IgD-negative memory B cell (primary cell): Measurements from ENCODE around the gene MAP3K13. TPM values are rescaled to one million over a fixed set of nuclear protein-coding genes. Genes with fewer than 3 reads are reported as not detected.

Experiments
- H3K27ac Mint-ChIP-seq, 3 donors: one replicate each; pipeline ENCODE4 v1.8.0; 2020 to 2022; ENCODE audit warnings: mild to moderate bottlenecking in 3 of 3, mixed read lengths in 3 of 3, moderate library complexity in 1 of 3
- H3K27me3 Mint-ChIP-seq: one replicate; pipeline ENCODE4 v1.8.0; 2021; ENCODE audit warnings: mixed read lengths
- H3K36me3 Mint-ChIP-seq: one replicate; pipeline ENCODE4 v1.8.0; 2020; ENCODE audit warnings: mild to moderate bottlenecking, mixed read lengths
- H3K4me1 Mint-ChIP-seq, 3 donors: one replicate each; pipeline ENCODE4 v1.8.0; 2020 to 2022; ENCODE audit warnings: mixed read lengths in 3 of 3, mild to moderate bottlenecking in 1 of 3
- H3K4me3 Mint-ChIP-seq, 4 donors: one replicate each; pipeline ENCODE4 v1.8.0; 2020 to 2022; ENCODE audit warnings: mild to moderate bottlenecking in 4 of 4, mixed read lengths in 4 of 4, moderate library complexity in 3 of 4
- H3K9me3 Mint-ChIP-seq, 3 donors: one replicate each; pipeline ENCODE4 v1.8.0; 2020 to 2021; ENCODE audit warnings: mixed read lengths in 3 of 3, mild to moderate bottlenecking in 1 of 3
- polyA plus RNA-seq: library from polyadenylated mRNA; unstranded; fragments of 300-500 nt; fragmentation: Illumina TruSeq; gene quantifications from one replicate; pipeline ENCODE4 v1.2.3, GENCODE V29; 2021

Gene MAP3K13, protein sequence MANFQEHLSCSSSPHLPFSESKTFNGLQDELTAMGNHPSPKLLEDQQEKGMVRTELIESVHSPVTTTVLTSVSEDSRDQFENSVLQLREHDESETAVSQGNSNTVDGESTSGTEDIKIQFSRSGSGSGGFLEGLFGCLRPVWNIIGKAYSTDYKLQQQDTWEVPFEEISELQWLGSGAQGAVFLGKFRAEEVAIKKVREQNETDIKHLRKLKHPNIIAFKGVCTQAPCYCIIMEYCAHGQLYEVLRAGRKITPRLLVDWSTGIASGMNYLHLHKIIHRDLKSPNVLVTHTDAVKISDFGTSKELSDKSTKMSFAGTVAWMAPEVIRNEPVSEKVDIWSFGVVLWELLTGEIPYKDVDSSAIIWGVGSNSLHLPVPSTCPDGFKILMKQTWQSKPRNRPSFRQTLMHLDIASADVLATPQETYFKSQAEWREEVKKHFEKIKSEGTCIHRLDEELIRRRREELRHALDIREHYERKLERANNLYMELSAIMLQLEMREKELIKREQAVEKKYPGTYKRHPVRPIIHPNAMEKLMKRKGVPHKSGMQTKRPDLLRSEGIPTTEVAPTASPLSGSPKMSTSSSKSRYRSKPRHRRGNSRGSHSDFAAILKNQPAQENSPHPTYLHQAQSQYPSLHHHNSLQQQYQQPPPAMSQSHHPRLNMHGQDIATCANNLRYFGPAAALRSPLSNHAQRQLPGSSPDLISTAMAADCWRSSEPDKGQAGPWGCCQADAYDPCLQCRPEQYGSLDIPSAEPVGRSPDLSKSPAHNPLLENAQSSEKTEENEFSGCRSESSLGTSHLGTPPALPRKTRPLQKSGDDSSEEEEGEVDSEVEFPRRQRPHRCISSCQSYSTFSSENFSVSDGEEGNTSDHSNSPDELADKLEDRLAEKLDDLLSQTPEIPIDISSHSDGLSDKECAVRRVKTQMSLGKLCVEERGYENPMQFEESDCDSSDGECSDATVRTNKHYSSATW
- polyA plus RNA-seq, result 53.4 TPM

DNA sequence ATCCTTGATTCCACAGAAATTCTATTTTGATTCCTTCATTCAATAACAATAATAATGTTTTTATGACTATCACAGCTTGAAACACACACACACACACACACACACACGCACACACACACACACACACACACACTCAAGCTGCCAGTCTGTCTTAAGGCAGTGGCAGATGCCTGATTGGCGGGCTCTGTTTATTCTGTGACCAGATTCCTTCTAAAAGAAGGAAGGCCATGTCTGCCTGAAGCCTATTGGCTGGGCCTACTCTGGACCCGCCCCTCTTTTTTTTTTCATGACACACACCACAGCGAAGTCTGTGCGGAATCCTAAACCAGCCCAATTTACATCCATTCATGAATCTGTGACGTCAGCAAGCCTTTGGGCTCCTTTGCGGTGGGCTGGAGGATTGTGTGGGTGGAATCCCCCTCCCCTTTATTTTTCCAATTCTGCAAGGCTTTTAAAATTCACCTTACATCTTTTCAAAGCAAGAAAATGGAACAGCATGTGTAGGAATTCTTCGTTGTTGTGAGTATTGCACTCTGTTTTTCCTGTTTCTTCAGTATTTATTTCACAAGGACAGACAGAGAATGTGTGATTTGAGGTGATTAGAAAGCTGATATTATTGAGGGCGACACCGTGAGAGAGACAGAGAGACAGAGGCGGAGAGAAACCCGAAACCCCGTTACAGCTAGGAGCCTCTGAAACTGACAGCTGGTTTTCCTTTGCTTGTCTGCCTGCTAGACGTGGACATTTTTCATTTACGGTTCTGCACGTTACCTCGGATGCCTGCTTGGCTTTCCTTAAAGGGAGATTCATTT lies at the start of gene MAP3K13:
Gene MAP3K13 (plus strand): TSS at position 287 of the 812 bp plus-strand sequence. CDS start 65,446 bp downstream, outside the sequence.
- peak within 1 kb of the TSS in 1 of 3 donors; percentile 16 for H3K27ac Mint-ChIP-seq
- peaks cover 6 to 9% (median 8%) of the 10 kb centered on the region in 3 donors for H3K4me1 Mint-ChIP-seq
- H3K27me3 Mint-ChIP-seq, result peaks cover 21% of the 10 kb centered on the region
- peak within 1 kb of the TSS; percentile 76 to 93 (median 84) for H3K4me3 Mint-ChIP-seq
- peaks cover 3% of the 10 kb centered on the region for H3K36me3 Mint-ChIP-seq
- no peaks in the 10 kb centered on the region for H3K9me3 Mint-ChIP-seq

DNA sequence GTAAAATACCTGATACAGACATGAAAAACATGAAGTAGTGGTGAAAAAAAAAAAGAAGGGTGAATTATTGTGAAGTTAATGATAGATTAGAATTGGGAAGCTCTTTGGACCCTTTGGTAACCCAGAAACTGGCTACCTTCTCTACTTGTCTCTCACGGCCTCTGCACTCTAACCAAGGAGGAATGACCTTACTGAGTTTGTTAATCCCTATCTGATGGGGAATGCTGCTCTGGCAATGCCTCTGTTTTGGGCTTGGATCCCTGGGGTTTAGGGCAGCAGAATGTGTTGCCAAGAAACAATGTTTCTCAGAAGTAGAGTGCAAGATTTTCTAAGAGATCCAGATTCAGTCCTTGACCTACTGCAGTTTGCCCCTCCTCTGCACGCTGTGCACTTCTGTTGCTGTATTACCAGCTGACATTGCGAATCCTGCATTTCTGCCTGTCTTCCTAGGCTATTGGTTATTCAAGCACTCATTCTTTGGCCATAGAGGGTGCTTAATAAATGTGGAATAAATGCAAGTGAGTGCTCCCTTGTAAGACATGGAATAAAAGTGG lies 49.2 kb upstream of the MAP3K13 start:
- H3K27ac Mint-ChIP-seq, result no peak overlapping the region

DNA sequence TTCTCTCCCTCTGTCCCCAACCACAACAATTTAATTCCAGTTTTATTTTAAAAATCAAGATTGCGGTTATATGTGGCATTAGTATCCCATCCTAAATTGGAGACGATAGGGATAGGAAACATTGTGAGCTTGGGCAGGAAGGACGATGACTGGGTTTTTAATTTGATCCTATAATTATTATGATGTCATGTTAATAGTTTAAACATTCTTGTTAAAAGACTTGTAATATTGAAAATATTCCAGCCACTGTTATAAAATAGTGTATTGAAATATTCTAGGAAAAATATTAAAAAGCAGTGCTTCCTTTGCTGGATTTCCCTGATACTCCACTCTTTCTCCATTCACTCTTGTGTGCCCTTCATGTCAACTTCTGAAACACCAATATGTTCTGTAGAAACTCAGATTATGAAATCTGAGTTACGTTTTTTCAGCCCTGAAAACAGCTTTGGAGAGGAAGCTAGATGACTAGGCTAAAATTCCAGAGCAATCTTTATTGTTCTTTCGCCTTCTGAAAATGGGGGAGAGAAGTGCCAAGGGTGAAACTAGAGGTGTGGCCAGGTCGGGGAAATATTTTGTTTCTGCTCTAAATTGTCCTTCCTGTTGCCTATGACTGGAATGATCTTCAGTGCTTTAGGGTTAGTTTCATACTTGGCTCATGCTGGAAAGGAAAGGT lies 46.1 kb upstream of the MAP3K13 start:
- Mint-ChIP-seq H3K27me3 (peaks cover 2% of the 10 kb centered on the region), H3K9me3 (no peaks in the 10 kb centered on the region), H3K36me3 (no peaks in the 10 kb centered on the region)

More for the DNA sequence above, 49.2 kb upstream of the MAP3K13 start:
- Mint-ChIP-seq H3K36me3 (peaks cover 11% of the 10 kb centered on the region), H3K27me3 (peaks cover 2% of the 10 kb centered on the region), H3K4me1 (peaks cover 4 to 9% (median 5%) of the 10 kb centered on the region in 3 donors), H3K9me3 (peaks cover 4 to 12% (median 9%) of the 10 kb centered on the region in 3 donors), H3K4me3 (no peak overlapping the region)

DNA sequence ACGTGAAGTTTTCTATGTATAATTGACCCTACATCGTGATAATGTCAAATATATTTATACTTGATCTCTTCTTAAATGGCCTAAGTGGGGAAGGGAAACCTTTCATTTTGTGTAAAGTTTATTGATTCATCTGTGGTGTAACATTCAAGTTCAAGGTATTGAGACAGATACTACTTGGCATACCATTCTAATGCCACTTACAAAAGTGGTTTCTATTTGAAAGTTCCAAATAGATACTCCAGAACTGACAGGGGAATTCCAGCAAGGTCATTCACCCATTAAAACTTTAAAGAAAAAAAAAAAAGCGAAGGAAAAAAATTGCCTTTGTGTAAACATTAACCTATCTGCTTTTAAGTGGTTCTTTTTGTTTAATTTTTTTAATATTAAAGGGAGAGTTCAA lies 45.3 kb upstream of the MAP3K13 start:
- Mint-ChIP-seq H3K27me3 (peaks cover 2% of the 10 kb centered on the region), H3K4me1 (peaks cover 5 to 9% (median 8%) of the 10 kb centered on the region in 3 donors), H3K36me3 (no peaks in the 10 kb centered on the region), H3K4me3 (no peak overlapping the region), H3K9me3 (no peaks in the 10 kb centered on the region), H3K27ac (no peak overlapping the region)

More for the DNA sequence above, 46.1 kb upstream of the MAP3K13 start:
- Mint-ChIP-seq H3K4me3 (no peak overlapping the region), H3K4me1 (peaks cover 4 to 9% (median 5%) of the 10 kb centered on the region in 3 donors), H3K27ac (no peak overlapping the region)

DNA sequence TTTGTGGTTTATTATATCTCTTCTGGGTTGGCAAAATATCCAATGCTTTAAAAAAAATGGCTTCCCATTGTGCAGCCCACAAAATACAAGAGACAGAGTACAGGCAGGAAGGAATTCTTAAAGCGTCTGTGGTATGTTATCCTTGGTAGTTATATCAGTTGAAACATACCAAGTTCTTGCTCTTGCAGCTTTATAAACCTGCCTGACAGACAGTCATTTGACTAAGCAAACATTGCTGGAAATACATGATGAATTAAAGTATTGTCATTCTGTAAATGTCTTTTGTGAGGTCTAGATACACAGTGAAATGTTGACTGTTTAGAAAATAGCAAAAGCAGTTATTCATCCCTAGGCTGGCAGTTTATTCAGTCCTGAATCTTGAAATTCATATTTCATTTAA lies 44.8 kb upstream of the MAP3K13 start:
- H3K27me3 Mint-ChIP-seq, result peaks cover 2% of the 10 kb centered on the region
- peaks cover 5 to 9% (median 8%) of the 10 kb centered on the region in 3 donors for H3K4me1 Mint-ChIP-seq
- no peaks in the 10 kb centered on the region for H3K9me3 Mint-ChIP-seq
- no peaks in the 10 kb centered on the region for H3K36me3 Mint-ChIP-seq
- H3K27ac Mint-ChIP-seq, result no peak overlapping the region
- H3K4me3 Mint-ChIP-seq, result no peak overlapping the region

DNA sequence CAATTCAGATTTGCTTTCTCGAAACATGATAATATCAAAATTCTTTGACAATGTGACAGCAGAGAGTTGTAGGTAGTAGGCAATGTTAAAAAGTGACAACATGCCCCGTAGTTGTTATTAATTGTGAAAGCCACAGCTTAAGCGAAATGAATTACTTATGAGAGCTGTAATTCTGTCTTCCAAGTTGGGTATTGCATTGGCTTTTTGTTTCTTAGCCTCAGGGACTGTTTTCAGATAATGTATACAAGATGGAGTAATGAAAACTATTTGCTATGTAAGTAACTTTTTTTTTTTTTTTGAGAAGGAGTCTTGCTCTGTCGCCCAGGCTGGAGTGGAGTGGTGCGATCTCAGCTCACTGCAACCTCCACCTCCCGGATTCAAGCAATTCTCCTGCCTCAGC lies 43.1 kb upstream of the MAP3K13 start:
- Mint-ChIP-seq H3K9me3 (no peaks in the 10 kb centered on the region), H3K36me3 (peaks cover 2% of the 10 kb centered on the region), H3K27ac (no peak overlapping the region), H3K27me3 (peaks cover 2% of the 10 kb centered on the region), H3K4me1 (peaks cover 5 to 9% (median 8%) of the 10 kb centered on the region in 3 donors), H3K4me3 (no peak overlapping the region)

DNA sequence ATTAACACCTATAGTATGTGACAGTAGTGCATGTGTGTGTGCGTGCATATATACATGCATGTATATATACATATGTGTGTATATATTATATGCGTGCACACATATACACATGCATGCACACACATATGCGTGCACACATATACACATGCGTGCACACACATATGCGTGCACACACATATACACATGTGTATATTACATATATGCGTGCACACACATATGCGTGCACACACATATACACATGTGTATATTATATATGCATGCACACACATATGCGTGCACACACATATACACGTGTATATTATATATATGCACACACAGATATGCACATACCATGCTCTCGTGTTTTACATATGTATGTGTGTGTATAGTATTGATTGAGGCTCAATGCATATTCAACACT lies 42.0 kb upstream of the MAP3K13 start:
- Mint-ChIP-seq H3K9me3 (no peaks in the 10 kb centered on the region), H3K4me3 (no peak overlapping the region), H3K27me3 (peaks cover 2% of the 10 kb centered on the region), H3K27ac (no peak overlapping the region), H3K4me1 (peaks cover 5 to 9% (median 8%) of the 10 kb centered on the region in 3 donors), H3K36me3 (peaks cover 2% of the 10 kb centered on the region)

DNA sequence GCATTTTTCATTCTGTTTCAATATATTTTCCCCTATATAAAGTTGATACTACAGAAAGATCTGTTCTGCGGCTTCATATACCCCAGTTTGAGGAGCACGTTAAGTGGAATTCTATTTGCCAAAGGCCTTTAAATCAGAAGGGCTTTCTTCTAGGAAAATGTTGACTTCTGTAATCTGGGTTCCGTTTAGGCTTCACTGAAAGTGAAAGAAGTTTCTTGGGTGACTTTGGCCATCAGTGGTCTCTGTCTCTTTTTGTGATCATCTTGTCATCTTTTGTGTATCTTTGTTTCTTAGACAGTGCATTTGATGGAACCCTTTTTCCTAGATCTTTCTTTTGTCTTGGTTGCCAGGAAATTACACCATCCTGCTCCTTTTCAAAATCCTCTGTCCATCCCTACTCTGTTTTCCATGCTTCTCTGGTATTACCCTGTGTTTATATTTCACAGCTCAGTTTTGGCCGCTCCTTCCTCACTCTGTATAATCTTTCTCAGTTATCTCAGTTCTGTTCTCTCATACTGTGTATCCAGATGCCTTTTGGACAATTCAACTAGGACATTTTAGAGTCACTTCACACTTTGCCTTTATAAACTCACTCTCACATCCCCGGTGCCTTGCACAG lies 40.7 kb upstream of the MAP3K13 start:
- H3K27me3 Mint-ChIP-seq, result no peaks in the 10 kb centered on the region
- H3K27ac Mint-ChIP-seq, result no peak overlapping the region
- H3K4me1 Mint-ChIP-seq, result peaks cover under 1 to 5% (median 5%) of the 10 kb centered on the region in 3 donors
- H3K9me3 Mint-ChIP-seq, result no peaks in the 10 kb centered on the region
- peaks cover 2% of the 10 kb centered on the region for H3K36me3 Mint-ChIP-seq
- no peak overlapping the region for H3K4me3 Mint-ChIP-seq

DNA sequence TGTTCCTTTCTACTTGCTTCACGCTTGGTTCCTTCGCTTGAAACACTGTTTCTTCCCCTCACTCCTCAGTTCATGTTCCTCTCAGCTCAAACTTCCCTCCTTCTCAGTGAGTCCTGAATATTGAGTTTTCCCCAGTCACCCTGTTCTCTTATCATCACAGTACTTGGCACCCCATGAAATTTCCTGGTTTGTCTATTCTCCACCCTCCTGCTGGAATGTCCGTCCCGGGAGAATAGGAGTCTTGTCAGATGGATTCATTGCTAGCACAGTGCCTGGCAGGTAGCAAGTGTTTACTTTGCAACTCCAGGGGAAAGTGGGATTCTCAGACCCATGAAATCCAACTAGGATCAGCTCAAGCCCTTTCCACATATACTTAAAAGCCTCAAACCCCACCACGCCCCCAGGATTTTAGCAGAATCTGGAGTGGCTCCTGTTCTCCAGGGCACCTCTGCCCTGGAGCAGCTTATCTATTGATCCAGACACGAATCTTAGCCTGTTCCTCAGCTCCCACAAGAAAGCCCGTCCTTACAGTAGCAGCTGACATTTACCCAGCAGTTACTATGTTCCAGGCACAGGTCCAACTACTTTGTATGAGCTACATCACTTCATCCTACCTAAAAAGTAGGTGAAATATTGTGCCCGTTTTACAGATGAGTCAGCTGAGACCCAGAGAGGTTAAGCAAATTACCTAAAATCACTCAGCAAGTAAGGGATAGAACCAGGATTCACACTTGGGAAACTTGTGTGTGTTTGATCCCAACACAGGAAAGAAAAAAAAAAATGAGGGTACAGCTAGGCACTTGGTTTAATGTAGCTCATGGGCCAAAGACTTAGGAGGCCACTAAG lies 36.8 kb upstream of the MAP3K13 start:
- no peak overlapping the region for H3K4me3 Mint-ChIP-seq
- peaks cover 2% of the 10 kb centered on the region for H3K27me3 Mint-ChIP-seq
- H3K4me1 Mint-ChIP-seq, result peaks cover 0 to 4% (median 0%) of the 10 kb centered on the region in 3 donors
- H3K36me3 Mint-ChIP-seq, result peaks cover 2% of the 10 kb centered on the region
- H3K9me3 Mint-ChIP-seq, result no peaks in the 10 kb centered on the region
- H3K27ac Mint-ChIP-seq, result no peak overlapping the region

DNA sequence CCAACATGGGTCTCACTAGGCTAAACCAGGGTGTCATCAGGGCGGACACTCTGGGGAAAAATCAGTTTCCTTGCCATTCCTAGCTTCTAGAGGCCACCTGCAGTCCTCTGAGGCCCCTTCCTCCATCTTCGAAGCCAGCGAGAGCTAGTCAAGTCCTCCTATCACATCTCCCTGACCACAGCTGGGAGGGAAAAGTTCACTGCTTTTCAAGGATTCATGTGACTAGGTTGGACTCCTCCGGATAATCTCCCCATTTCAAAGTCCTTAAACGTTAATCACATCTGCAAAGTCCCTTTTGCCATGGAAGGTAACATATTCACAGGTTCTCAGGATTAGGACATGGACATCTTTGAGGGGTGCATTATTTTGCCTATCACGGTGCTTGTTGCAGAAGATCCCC lies 35.9 kb upstream of the MAP3K13 start:
- H3K27ac Mint-ChIP-seq, result no peak overlapping the region
- no peak overlapping the region for H3K4me3 Mint-ChIP-seq
- no peaks in the 10 kb centered on the region for H3K9me3 Mint-ChIP-seq
- H3K36me3 Mint-ChIP-seq, result peaks cover 2% of the 10 kb centered on the region
- peaks cover under 1 to 5% (median 2%) of the 10 kb centered on the region in 3 donors for H3K4me1 Mint-ChIP-seq
- peaks cover 2% of the 10 kb centered on the region for H3K27me3 Mint-ChIP-seq

DNA sequence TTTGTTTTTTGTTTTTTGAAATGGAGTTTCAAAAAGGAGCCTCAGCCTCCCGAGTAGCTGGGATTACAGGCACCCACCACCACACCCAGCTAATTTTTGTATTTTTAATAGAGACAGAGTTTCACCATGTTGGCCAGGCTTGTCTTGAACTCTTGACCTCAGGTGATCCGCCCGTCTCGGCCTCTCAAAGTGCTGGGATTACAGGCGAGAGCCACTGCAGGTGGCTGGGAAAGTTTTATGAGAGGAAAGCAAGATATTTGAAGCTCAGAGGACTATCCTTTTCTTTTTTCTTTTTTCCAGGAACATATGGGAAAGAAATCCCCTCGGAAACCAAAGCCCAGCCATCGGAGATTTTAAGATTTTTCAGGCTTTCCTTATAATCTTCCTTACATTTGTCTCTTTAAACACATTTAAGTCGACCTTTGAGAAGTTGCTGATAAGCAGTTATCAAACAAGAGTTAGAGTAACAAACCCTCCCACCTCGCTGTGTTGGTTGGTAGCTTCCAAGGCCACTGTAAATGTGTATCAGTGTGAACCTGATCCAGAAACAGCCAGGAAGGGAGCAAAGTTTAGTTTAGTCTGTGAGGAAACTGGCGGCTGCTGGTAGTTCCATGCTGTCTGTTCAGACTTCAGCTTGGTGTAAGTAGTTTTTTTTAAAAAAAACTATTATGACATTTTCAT lies 34.5 kb upstream of the MAP3K13 start:
- peaks cover 2% of the 10 kb centered on the region for H3K36me3 Mint-ChIP-seq
- H3K4me1 Mint-ChIP-seq, result peaks cover 7 to 9% (median 9%) of the 10 kb centered on the region in 3 donors
- no peaks in the 10 kb centered on the region for H3K9me3 Mint-ChIP-seq
- peaks cover 2% of the 10 kb centered on the region for H3K27me3 Mint-ChIP-seq
- no peak overlapping the region for H3K4me3 Mint-ChIP-seq
- no peak overlapping the region for H3K27ac Mint-ChIP-seq

DNA sequence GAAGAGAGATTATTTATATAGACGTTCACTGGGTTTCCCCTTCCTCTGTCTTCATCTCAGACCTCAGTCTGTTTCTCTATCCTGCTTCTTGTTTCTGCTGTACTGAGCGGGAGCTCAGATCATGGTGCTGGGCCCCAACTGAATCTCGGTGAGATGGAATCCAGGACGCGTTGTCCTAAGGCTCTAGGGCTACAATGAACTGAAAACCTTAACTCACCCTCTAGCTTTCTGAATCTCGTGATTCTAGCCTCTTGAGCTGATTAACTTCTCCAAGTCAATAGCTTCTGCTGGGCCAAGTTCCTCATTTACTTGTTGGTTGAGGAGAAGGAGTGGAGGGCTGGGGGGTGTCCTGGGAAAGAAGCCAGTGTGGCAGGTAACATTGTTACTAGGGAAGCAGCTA lies 32.7 kb upstream of the MAP3K13 start:
- Mint-ChIP-seq H3K36me3 (peaks cover 1% of the 10 kb centered on the region), H3K9me3 (no peaks in the 10 kb centered on the region), H3K27ac (no peak overlapping the region), H3K4me1 (peaks cover 7 to 9% (median 9%) of the 10 kb centered on the region in 3 donors), H3K4me3 (no peak overlapping the region), H3K27me3 (peaks cover 2% of the 10 kb centered on the region)
